ENCODE results near the gene TMED8.

Gene TMED8

GRCh38 chr14:77344377-77344996 lies 32.4 kb downstream of the TMED8 start:
- Histone ChIP-seq H3K9me3 (ENCODE audit: severe bottlenecking) (no peaks in the 10 kb centered on the region), H3K27ac (no peak overlapping the region), H3K36me3 (peaks cover 24% of the 10 kb centered on the region), H3K27me3 (ENCODE audit: insufficient read depth, low read depth, severe bottlenecking) (no peaks in the 10 kb centered on the region), H3K4me3 (ENCODE audit: low read depth, low read length) (no peak overlapping the region)
- no peak for DNase-seq
- TF ChIP-seq, protein P1, sequence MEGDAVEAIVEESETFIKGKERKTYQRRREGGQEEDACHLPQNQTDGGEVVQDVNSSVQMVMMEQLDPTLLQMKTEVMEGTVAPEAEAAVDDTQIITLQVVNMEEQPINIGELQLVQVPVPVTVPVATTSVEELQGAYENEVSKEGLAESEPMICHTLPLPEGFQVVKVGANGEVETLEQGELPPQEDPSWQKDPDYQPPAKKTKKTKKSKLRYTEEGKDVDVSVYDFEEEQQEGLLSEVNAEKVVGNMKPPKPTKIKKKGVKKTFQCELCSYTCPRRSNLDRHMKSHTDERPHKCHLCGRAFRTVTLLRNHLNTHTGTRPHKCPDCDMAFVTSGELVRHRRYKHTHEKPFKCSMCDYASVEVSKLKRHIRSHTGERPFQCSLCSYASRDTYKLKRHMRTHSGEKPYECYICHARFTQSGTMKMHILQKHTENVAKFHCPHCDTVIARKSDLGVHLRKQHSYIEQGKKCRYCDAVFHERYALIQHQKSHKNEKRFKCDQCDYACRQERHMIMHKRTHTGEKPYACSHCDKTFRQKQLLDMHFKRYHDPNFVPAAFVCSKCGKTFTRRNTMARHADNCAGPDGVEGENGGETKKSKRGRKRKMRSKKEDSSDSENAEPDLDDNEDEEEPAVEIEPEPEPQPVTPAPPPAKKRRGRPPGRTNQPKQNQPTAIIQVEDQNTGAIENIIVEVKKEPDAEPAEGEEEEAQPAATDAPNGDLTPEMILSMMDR (IDR thresholded peaks at IDR 0.05; ENCODE audit: low read depth, low read length), result no peak

DNA sequence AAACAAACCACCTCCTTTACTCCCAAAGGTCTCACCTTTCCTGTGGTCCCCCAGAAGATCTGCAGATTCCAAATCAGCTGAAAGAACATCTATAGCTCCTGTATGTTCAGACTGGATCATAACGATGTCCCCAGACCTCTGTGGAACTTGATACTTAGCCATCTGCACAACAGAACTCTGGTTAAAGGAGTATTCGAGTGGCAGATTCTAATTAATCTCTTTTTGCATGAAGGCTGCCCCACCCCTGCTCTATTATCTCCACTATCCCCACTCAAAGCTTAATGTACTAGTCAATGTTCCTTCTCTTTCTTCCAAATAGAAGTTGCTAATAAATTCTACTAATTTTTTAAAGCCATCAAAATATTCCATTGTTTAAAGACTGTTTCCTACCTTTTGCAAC lies 33.2 kb downstream of the TMED8 start:
- no peak overlapping the region for H3K4me3 ChIP-seq (ENCODE audit: low read depth, low read length)
- no peak for DNase-seq
- TF ChIP-seq, protein P1 (IDR thresholded peaks at IDR 0.05; ENCODE audit: low read depth, low read length), result no peak
- H3K27ac ChIP-seq, result no peak overlapping the region; the same call in 1 of the 2 replicates
- H3K27me3 ChIP-seq (ENCODE audit: insufficient read depth, low read depth, severe bottlenecking), result no peaks in the 10 kb centered on the region
- no peaks in the 10 kb centered on the region for H3K9me3 ChIP-seq (ENCODE audit: severe bottlenecking)
- peaks cover 24% of the 10 kb centered on the region for H3K36me3 ChIP-seq

DNA sequence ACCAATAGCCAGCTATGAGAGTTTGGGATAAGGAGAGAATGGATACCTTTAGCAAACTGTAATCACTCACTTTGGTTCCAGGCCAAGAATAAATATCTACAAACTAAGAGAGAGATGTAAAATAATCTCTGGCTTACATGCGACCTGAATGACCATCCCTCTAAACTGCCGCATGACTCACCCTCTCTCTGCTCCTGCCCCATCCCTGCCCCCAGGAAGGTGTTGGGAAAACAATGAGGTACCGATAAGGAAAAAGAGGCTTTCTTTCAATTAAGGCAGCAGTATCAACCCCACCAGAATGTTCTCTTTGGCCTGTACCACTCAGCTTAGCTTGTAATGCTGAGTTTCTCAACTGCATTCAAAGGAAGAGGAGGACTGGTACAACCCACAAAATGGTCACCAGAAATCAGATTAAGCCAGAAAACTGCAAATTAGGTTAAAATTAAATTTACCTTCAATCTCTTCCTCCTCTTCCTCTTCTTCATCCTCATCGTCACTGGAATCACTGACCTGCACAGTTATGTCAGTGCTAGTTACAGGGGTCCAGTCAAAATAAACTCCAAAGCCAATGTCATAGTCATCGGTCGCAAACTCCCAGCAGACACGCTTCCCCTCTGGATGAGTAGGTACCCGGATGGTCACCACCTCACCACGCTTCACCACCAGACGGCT lies 34.0 kb downstream of the TMED8 start:
- no peak overlapping the region for H3K4me3 ChIP-seq (ENCODE audit: low read depth, low read length)
- H3K27ac ChIP-seq, result no peak overlapping the region; the same call in 1 of the 2 replicates
- no peak for DNase-seq
- no peaks in the 10 kb centered on the region for H3K9me3 ChIP-seq (ENCODE audit: severe bottlenecking)
- H3K36me3 ChIP-seq, result peaks cover 24% of the 10 kb centered on the region
- H3K27me3 ChIP-seq (ENCODE audit: insufficient read depth, low read depth, severe bottlenecking), result no peaks in the 10 kb centered on the region
- TF ChIP-seq, protein P1 (IDR thresholded peaks at IDR 0.05; ENCODE audit: low read depth, low read length), result no peak

DNA sequence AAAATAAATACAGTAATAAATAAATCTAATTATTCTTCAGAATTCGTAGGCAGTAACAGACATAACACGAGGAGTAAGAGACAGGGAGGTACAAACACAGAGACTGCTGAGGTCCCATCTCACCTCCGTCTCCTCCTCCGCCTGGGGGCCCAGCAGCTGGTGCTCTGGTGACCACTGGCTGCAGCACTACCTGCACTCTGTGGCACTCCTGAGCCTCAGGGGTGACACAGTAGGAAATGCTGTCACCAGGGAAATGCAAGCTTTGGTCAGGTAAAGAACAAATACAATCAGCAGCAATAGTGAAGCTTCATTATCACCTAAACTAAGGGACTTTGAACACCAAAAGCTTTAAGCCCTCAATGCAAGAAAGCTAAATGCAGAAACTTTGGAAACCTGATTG lies 36.5 kb downstream of the TMED8 start:
- Histone ChIP-seq H3K27ac (no peak overlapping the region), H3K27me3 (ENCODE audit: insufficient read depth, low read depth, severe bottlenecking) (no peaks in the 10 kb centered on the region), H3K9me3 (ENCODE audit: severe bottlenecking) (no peaks in the 10 kb centered on the region), H3K4me3 (ENCODE audit: low read depth, low read length) (no peak overlapping the region), H3K36me3 (peaks cover 24% of the 10 kb centered on the region)
- DNase-seq, result no peak
- TF ChIP-seq, protein P1 (IDR thresholded peaks at IDR 0.05; ENCODE audit: low read depth, low read length), result no peak

DNA sequence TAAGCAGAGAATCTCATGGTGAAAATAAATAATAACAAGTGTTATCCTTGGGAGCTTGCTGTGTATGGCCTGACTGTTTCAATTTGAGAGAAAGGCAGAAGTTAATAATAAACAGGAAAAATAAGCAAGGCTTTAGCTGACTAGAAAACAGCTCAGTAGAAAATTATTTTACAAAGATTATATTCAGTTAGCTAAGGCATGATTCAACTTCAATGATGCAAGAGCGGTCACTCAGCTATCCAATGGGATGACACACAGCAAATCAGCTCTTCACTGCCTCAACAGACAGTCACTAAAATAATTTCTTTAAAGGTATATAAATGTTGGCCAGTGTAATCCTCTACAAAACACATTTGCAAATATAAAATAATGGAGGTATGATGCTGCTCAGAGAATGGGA lies 37.5 kb downstream of the TMED8 start:
- Histone ChIP-seq H3K27ac (no peak overlapping the region), H3K36me3 (peaks cover 24% of the 10 kb centered on the region), H3K27me3 (ENCODE audit: insufficient read depth, low read depth, severe bottlenecking) (no peaks in the 10 kb centered on the region), H3K9me3 (ENCODE audit: severe bottlenecking) (no peaks in the 10 kb centered on the region), H3K4me3 (ENCODE audit: low read depth, low read length) (no peak overlapping the region)
- TF ChIP-seq, protein P1 (IDR thresholded peaks at IDR 0.05; ENCODE audit: low read depth, low read length), result no peak
- no peak for DNase-seq
